Endothelial cell of umbilical vein (primary cell): Measurements from ENCODE around the gene CASD1. TPM values are rescaled to one million over a fixed set of nuclear protein-coding genes. Genes with fewer than 3 reads are reported as not detected.

ENCODE experiments used
- BruUV-seq: library from RNA; stranded (reverse); fragments of 400-500 nt; replicated peaks from 2 replicates; lab custom pipeline; 2021; lab: Mats Ljungman, UMichigan
- CTCF ChIA-PET: fragments of 300-600, 350-600 bp; sonication (Branson Sonifier 250); formaldehyde crosslinking; loops from one replicate; lab custom pipeline; 2021; ENCODE audit warnings: antibody characterized with exemption, inconsistent platforms; lab: Charles Lee
- POLR2A ChIA-PET: fragments of 300-600, 350-600 bp; sonication (Branson Sonifier 250); formaldehyde crosslinking; loops from one replicate; lab custom pipeline; 2021; ENCODE audit warnings: antibody characterized with exemption, inconsistent platforms; lab: Charles Lee
- DNase-seq: peaks from one replicate; pipeline ENCODE4 v3.0.0-alpha.2; 2011; ENCODE audit warnings: low read depth, low spot score
- FAIRE-seq: peaks from 2 replicates; lab custom pipeline; 2011; peaks lifted over from hg19 to GRCh38; lab: Jason Lieb, UNC
- H2AFZ ChIP-seq: 2 replicates; pipeline ENCODE4 v1.6.0; 2012; ENCODE audit warnings: low read depth, low read length, control low read depth, inconsistent platforms
- H3K27ac ChIP-seq: 2 replicates; pipeline ENCODE4 v1.5.1; 2011; ENCODE audit warnings: low read depth, mild to moderate bottlenecking, control low read depth, low read length, moderate library complexity; ENCODE audit not compliant: insufficient read depth
- H3K27me3 ChIP-seq, 2 experiments: 2 replicates each; pipeline versions ENCODE4 v1.6.0 to v1.6.1; 2011; ENCODE audit warnings: low read length in 2 of 2, mixed read lengths in 1 of 2; ENCODE audit not compliant: control insufficient read depth in 2 of 2, insufficient read depth in 2 of 2
- H3K36me3 ChIP-seq, 2 experiments: 2 replicates in 1 of 2; 3 replicates in 1 of 2; pipeline ENCODE4 v1.5.1; 2011; ENCODE audit warnings: low read length in 2 of 2, mild to moderate bottlenecking in 1 of 2, moderate library complexity in 1 of 2; ENCODE audit not compliant: control insufficient read depth in 2 of 2, insufficient read depth in 2 of 2; ENCODE audit errors: extremely low read depth in 1 of 2
- H3K4me1 ChIP-seq: 3 replicates; pipeline ENCODE4 v1.5.1; 2011; ENCODE audit warnings: mild to moderate bottlenecking, low read length; ENCODE audit not compliant: control insufficient read depth, insufficient read depth; ENCODE audit errors: extremely low read depth
- H3K4me2 ChIP-seq: 2 replicates; pipeline ENCODE4 v1.6.1; 2011; ENCODE audit warnings: low read length, control low read depth, mixed read lengths; ENCODE audit not compliant: insufficient read depth
- H3K4me3 ChIP-seq, 3 experiments: fragments of 200-600 bp in 1 of 3; sonication (generic), shearing (Covaris generic) in 1 of 3; replicated peaks in 1 of 3; 2 replicates each; pipeline ENCODE4 v1.5.1; 2011 to 2016; ENCODE audit warnings: control low read depth in 3 of 3, low read length in 3 of 3, mild to moderate bottlenecking in 2 of 3, inconsistent platforms in 1 of 3, low read depth in 1 of 3, moderate library complexity in 1 of 3; ENCODE audit not compliant: insufficient read depth in 1 of 3
- H3K79me2 ChIP-seq: 2 replicates; pipeline ENCODE4 v1.6.0; 2012; ENCODE audit warnings: low read length, inconsistent platforms; ENCODE audit not compliant: control insufficient read depth, insufficient read depth
- H3K9ac ChIP-seq: replicated peaks from 2 replicates; pipeline ENCODE3; 2011; ENCODE audit warnings: low read length, control low read depth; ENCODE audit not compliant: insufficient read depth; ENCODE audit errors: extremely low read depth
- H3K9me1 ChIP-seq: replicated peaks from 3 replicates; pipeline ENCODE4 v1.6.0; 2011; ENCODE audit warnings: mild to moderate bottlenecking, low read length; ENCODE audit not compliant: control insufficient read depth, insufficient read depth; ENCODE audit errors: extremely low read depth
- H3K9me3 ChIP-seq: replicated peaks from 2 replicates; pipeline ENCODE4 v1.5.1; 2012; ENCODE audit warnings: low read length, inconsistent platforms; ENCODE audit not compliant: control insufficient read depth, insufficient read depth
- H4K20me1 ChIP-seq: replicated peaks from 2 replicates; pipeline ENCODE3; 2011; ENCODE audit warnings: mild to moderate bottlenecking, low read length; ENCODE audit not compliant: control insufficient read depth, insufficient read depth; ENCODE audit errors: extremely low read depth
- EZH2 ChIP-seq: IDR thresholded peaks from 2 replicates; pipeline ENCODE4 v1.6.1; 2012; ENCODE audit warnings: borderline replicate concordance, low read depth, mild to moderate bottlenecking, moderate library complexity, low read length, inconsistent platforms; ENCODE audit not compliant: severe bottlenecking
- FOS ChIP-seq: IDR thresholded peaks from 2 replicates; pipeline ENCODE4 v1.6.1; 2011; ENCODE audit warnings: mild to moderate bottlenecking, low read length, moderate library complexity, borderline replicate concordance; ENCODE audit not compliant: insufficient read depth
- GATA2 ChIP-seq: IDR thresholded peaks from 2 replicates; pipeline ENCODE4 v1.7.0; 2011; ENCODE audit warnings: low read depth, mild to moderate bottlenecking, moderate library complexity, mixed read lengths, low read length; ENCODE audit not compliant: insufficient read length, insufficient read depth
- JUN ChIP-seq: IDR thresholded peaks from 2 replicates; pipeline ENCODE4 v1.6.1; 2011; ENCODE audit warnings: borderline replicate concordance, low read depth; ENCODE audit not compliant: insufficient read length, insufficient read depth
- MYC ChIP-seq: IDR thresholded peaks from one replicate; pipeline ENCODE4 v1.6.1; 2011; ENCODE audit warnings: mild to moderate bottlenecking, low read depth, low read length
- POLR2A ChIP-seq: IDR thresholded peaks from 2 replicates; pipeline ENCODE4 v1.6.1; 2012; ENCODE audit warnings: low read depth, mild to moderate bottlenecking, control low read depth, low read length
- POLR2AphosphoS5 ChIP-seq: IDR thresholded peaks from 2 replicates; pipeline ENCODE4 v1.6.1; 2012; ENCODE audit warnings: low read depth, mild to moderate bottlenecking, control low read depth, low read length, moderate library complexity; ENCODE audit not compliant: insufficient read depth
- dilution Hi-C: fragments of 300-500 bp; cut with MboI; formaldehyde crosslinking; loops from one replicate; pipeline ENCODE4 v1.15.0; 2019; ENCODE audit warnings: low sequenced_read_pairs; ENCODE audit not compliant: extremely low pct_ligation_motif_present
- intact Hi-C: fragments of 100-400 bp; cut with micrococcal nuclease; formaldehyde crosslinking; loops from one replicate; pipeline ENCODE4 v1.10.0; 2022
- polyA plus RNA-seq, 4 experiments: library from polyadenylated mRNA; depleted of rRNA in 3 of 4; stranded (reverse) in 3 of 4; unstranded in 1 of 4; fragments of >200 nt; gene quantifications; 2 replicates each; pipeline versions ENCODE4 v1.2.1 to v1.2.3, GENCODE V29; 2011 to 2012; ENCODE audit warnings: missing spikeins in 1 of 4
- total RNA-seq: library from RNA; stranded (reverse); gene quantifications from 2 replicates; pipeline ENCODE4 v1.2.3, GENCODE V29; 2021
- TF ChIP-seq, protein P1 (sequence below), 2 donors: IDR thresholded peaks; 1 replicate in 1 of 2; 2 replicates in 1 of 2; pipeline ENCODE4 v1.5.1; 2011; ENCODE audit warnings: low read length in 2 of 2, mild to moderate bottlenecking in 2 of 2, moderate library complexity in 2 of 2, control low read depth in 1 of 2, inconsistent platforms in 1 of 2, low read depth in 1 of 2; ENCODE audit not compliant: insufficient read depth in 1 of 2; ENCODE audit errors: extremely low read depth in 1 of 2
- TF ChIP-seq, protein P2 (sequence below): IDR thresholded peaks from 2 replicates; pipeline ENCODE4 v1.6.1; 2011; ENCODE audit not compliant: insufficient read depth, insufficient read length

Gene CASD1
- total and polyA plus RNA-seq, 2 donors (not counting 3 experiments of a cell fraction or from before 2014, with no cell fraction given): 8.6 to 16.0 TPM

DNA sequence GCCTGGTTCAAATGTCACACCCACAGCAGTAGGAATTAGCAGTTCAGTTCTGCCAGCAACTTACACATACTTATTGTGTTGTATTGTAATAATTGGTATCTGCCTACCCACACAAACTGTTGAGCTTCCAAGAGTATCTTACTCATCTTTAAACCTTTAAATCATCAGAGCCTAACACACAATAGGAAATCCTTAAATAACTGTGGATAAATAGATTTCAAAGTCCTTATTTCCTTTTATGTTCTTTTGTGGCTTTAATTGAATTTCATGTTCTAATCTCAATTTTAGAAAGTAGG lies 3.9 kb downstream of the CASD1 start:
- Histone ChIP-seq H3K36me3 (no peaks in the 10 kb centered on the region), H3K9me1 (no peaks in the 10 kb centered on the region), H2AFZ (no peak overlapping the region), H3K27ac (no peak overlapping the region), H3K9me3 (no peaks in the 10 kb centered on the region), H3K79me2 (peaks cover 2% of the 10 kb centered on the region), H3K4me1 (peaks cover 20% of the 10 kb centered on the region), H3K27me3 (no peaks in the 10 kb centered on the region), H3K4me3 (no peak overlapping the region), H4K20me1 (peaks cover 2% of the 10 kb centered on the region), H3K9ac (no peak overlapping the region), H3K4me2 (no peak overlapping the region)
- BruUV-seq: no TSS peak
- DNase-seq (no peak), FAIRE-seq (no peak)
- dilution Hi-C loops (no loop called here), intact Hi-C loops (loop anchor here (5.0 to 10.0 kb wide), 2 partner anchors 91 to 689 kb away; no protein-coding TSS in a partner anchor)
- TF ChIP-seq FOS (no peak), POLR2A (no peak), POLR2AphosphoS5 (no peak), JUN (no peak), GATA2 (no peak), EZH2 (no peak), MYC (no peak)
- TF ChIP-seq, protein P1, sequence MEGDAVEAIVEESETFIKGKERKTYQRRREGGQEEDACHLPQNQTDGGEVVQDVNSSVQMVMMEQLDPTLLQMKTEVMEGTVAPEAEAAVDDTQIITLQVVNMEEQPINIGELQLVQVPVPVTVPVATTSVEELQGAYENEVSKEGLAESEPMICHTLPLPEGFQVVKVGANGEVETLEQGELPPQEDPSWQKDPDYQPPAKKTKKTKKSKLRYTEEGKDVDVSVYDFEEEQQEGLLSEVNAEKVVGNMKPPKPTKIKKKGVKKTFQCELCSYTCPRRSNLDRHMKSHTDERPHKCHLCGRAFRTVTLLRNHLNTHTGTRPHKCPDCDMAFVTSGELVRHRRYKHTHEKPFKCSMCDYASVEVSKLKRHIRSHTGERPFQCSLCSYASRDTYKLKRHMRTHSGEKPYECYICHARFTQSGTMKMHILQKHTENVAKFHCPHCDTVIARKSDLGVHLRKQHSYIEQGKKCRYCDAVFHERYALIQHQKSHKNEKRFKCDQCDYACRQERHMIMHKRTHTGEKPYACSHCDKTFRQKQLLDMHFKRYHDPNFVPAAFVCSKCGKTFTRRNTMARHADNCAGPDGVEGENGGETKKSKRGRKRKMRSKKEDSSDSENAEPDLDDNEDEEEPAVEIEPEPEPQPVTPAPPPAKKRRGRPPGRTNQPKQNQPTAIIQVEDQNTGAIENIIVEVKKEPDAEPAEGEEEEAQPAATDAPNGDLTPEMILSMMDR (IDR thresholded peaks at IDR 0.05; ENCODE audit: extremely low read depth in 1 of 2, insufficient read depth in 1 of 2, low read depth in 1 of 2, low read length in 2 of 2): no peak
- TF ChIP-seq, protein P2, sequence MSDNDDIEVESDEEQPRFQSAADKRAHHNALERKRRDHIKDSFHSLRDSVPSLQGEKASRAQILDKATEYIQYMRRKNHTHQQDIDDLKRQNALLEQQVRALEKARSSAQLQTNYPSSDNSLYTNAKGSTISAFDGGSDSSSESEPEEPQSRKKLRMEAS: no peak
- POLR2A ChIA-PET: interaction anchor here (0.6 kb wide), 1 partner anchor 454 kb away, joined by 3 read pairs; no protein-coding TSS in a partner anchor
- CTCF ChIA-PET: interaction anchor here (0.7 kb wide), 1 partner anchor 734 kb away, joined by 4 read pairs; no protein-coding TSS in a partner anchor
